ENCODE data around the gene WDR7. TPM values are rescaled to one million over a fixed set of nuclear protein-coding genes. Genes with fewer than 3 reads are reported as not detected.
A peak's percentile ranks its signal among the peaks of the same experiment; 100 is the strongest.

WDR7 gene
- total RNA-seq, 1 donor from 2014 or later = 15.4 TPM

DNA sequence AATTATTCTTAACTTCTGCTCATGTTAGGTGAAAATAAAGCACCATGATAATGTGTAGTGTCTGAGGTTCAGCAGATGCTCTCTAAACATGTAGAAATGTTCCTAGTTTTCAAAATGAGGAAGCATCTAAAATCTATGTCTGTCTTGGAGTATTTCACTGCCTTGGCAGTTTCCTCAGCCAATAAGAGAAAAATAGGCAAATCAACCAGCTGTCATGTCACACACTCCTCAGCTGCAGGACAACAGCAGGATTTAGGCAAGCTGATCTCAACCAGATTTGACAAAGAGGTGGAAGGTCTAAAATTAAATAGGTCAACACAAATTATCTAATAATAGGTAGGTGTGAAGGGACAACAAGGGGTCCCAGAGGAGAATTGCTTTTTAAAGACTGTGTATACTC, 331.6 kb downstream of the WDR7 start:
- DNase-seq (ENCODE audit: low spot score) (no peak), ATAC-seq (no peak)

GRCh38 chr18:56983275-56983992, 332.3 kb downstream of the WDR7 start:
- DNase-seq (ENCODE audit: low spot score) (no peak), ATAC-seq (no peak)

GRCh38 chr18:56984731-56985130, 333.6 kb downstream of the WDR7 start:
- DNase-seq (ENCODE audit: low spot score) (peak; percentile 53), ATAC-seq (peak; percentile 97)

DNA sequence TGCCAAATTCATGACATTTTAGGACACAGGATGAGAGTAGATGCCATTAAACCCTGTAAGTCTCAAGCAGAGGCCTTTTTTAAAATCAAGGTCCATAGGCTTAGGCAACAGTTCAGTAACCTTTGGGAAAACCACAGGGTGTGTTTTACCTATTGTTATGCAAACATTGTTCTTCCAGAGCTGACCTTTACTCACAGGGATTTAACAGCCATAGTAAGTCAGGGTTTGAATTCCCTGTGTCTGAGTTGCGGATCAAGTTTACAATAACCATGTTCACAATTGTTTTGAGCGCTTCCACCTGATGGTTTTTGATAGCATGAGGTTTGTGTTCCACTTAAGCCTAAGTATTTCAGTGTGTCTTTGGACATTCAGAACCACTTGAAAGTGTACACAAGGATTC, 335.7 kb downstream of the WDR7 start:
- ATAC-seq = peak; percentile 75
- no peak for DNase-seq (ENCODE audit: low spot score)

GRCh38 chr18:56987236-56987635, 336.1 kb downstream of the WDR7 start:
- DNase-seq (ENCODE audit: low spot score) (no peak), ATAC-seq (no peak)

DNA sequence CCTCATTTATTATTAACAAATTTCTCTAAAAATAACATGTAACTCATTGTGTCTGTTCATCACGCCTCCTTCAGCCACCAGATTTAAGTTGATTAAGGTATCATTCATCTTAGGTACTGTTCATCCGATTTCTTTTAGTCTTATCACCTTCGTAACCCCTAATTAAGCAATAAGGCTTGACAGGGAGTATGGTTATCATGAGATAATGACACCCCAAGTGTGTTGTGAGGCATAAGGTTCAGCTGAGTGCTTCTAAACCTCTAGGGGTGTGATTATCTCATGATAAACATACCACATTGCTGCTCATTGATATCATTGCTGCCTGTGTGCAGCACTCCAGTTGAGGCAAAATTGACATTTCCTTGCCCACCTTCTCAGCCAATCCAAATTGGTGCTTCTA, 336.9 kb downstream of the WDR7 start:
- ATAC-seq (no peak), DNase-seq (ENCODE audit: low spot score) (no peak)

- DNase-seq (ENCODE audit: low spot score) (no peak), ATAC-seq (no peak)
Measured at GRCh38 chr18:56990678-56991077, 339.5 kb downstream of the WDR7 start.

- no peak for DNase-seq (ENCODE audit: low spot score)
- no peak for ATAC-seq
Measured at GRCh38 chr18:56992777-56993176, 341.6 kb downstream of the WDR7 start.

GRCh38 chr18:56995579-56996188, 344.5 kb downstream of the WDR7 start:
- ATAC-seq (peak; percentile 79), DNase-seq (ENCODE audit: low spot score) (no peak)

- ATAC-seq (no peak), DNase-seq (ENCODE audit: low spot score) (no peak)
Measured at GRCh38 chr18:56997200-56997599, 346.0 kb downstream of the WDR7 start.

- ATAC-seq (no peak), DNase-seq (ENCODE audit: low spot score) (no peak)
Measured at GRCh38 chr18:56999823-57000222, 348.7 kb downstream of the WDR7 start.

DNA sequence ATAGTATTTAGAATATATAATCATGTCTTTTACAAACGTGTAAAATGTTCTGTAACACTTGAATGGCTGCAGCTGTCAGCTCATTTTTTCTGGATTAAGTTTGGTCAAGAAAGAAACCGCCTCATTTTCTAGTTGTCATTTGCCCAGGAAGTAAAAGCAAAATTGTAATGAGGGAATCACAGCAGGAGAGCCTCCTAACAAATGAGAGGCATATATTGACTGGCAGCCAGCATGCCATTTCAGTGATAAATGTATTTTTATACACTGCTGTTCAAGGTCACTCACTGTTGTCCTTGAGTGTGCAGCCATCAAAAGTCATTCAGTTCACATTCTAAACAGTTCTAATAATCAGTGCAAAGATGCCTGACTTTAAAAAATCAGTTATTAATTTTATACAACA, 351.5 kb downstream of the WDR7 start:
- no peak for DNase-seq (ENCODE audit: low spot score)
- no peak for ATAC-seq

- DNase-seq (ENCODE audit: low spot score) = no peak
- ATAC-seq = no peak
Measured at GRCh38 chr18:57003342-57003741, 352.2 kb downstream of the WDR7 start.

- no peak for ATAC-seq
Measured at GRCh38 chr18:57004366-57005121, 353.4 kb downstream of the WDR7 start.

GRCh38 chr18:57008001-57008686, 357.0 kb downstream of the WDR7 start:
- ATAC-seq (no peak), DNase-seq (ENCODE audit: low spot score) (no peak)

More at GRCh38 chr18:57004366-57005121, 353.4 kb downstream of the WDR7 start:
- no peak for DNase-seq (ENCODE audit: low spot score)

DNA sequence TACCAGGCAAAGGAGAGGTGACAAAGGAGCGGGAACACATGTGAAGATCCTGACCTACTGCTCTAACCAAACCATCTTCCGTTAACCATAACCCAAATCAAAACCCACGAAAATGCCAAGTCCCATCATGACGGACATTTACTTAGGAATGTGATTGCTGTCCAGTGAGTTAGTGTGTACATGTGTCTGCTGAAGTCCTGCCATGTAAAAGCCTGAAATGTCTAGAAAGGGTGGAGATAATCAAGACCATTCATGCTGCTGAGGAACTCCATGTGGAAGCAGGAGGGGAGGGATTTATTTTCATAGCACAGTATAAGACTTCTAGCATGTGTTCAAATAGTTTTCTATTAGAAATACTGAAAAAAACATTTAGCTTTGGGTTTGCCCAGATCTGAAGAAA, 358.7 kb downstream of the WDR7 start:
- DNase-seq (ENCODE audit: low spot score) = no peak
- no peak for ATAC-seq

GRCh38 chr18:57014772-57015413, 363.7 kb downstream of the WDR7 start:
- DNase-seq (ENCODE audit: low spot score) (no peak), ATAC-seq (no peak)

GRCh38 chr18:57015451-57015850, 364.3 kb downstream of the WDR7 start:
- ATAC-seq (no peak), DNase-seq (ENCODE audit: low spot score) (no peak)

- DNase-seq (ENCODE audit: low spot score) = no peak
- ATAC-seq = no peak
Measured at GRCh38 chr18:57018845-57019244, 367.7 kb downstream of the WDR7 start.

GRCh38 chr18:57022716-57023115, 371.6 kb downstream of the WDR7 start:
- no peak for DNase-seq (ENCODE audit: low spot score)
- no peak for ATAC-seq
